Measurements from ENCODE around the gene STX3. TPM values are rescaled to one million over a fixed set of nuclear protein-coding genes. Genes with fewer than 3 reads are reported as not detected.
"Not testable (repeated sequence)": the region's sequence is repeated elsewhere in the genome, so short reads cannot be mapped to it uniquely, and the experiment has no call there.

The STX3 gene
- total RNA-seq, 1 donor: 20.9 TPM

- Histone ChIP-seq H3K27me3 (ENCODE audit: insufficient read depth, low read length) (no peaks in the 10 kb centered on the region), H3K4me3 (ENCODE audit: low read length) (no peak overlapping the region), H3K9me3 (ENCODE audit: low read depth, low read length) (no peaks in the 10 kb centered on the region), H3K4me1 (ENCODE audit: insufficient read depth, low read length) (peaks cover 11% of the 10 kb centered on the region)
These were observed 67.9 kb downstream of the STX3 start for GRCh38 chr11:59822989-59823566.

GRCh38 chr11:59829358-59829757 lies 74.2 kb downstream of the STX3 start:
- Histone ChIP-seq H3K4me1 (ENCODE audit: insufficient read depth, low read length) (peaks cover 6% of the 10 kb centered on the region), H3K9me3 (ENCODE audit: low read depth, low read length) (no peaks in the 10 kb centered on the region), H3K4me3 (ENCODE audit: low read length) (no peak overlapping the region), H3K27me3 (ENCODE audit: insufficient read depth, low read length) (no peaks in the 10 kb centered on the region)

- Histone ChIP-seq H3K4me1 (ENCODE audit: insufficient read depth, low read length) (peaks cover 6% of the 10 kb centered on the region), H3K27me3 (ENCODE audit: insufficient read depth, low read length) (no peaks in the 10 kb centered on the region), H3K9me3 (ENCODE audit: low read depth, low read length) (no peaks in the 10 kb centered on the region), H3K4me3 (ENCODE audit: low read length) (no peak overlapping the region)
These were observed 78.4 kb downstream of the STX3 start for GRCh38 chr11:59833602-59834001.

- Histone ChIP-seq H3K4me1 (ENCODE audit: insufficient read depth, low read length) (no peaks in the 10 kb centered on the region), H3K4me3 (ENCODE audit: low read length) (no peak overlapping the region), H3K27me3 (ENCODE audit: insufficient read depth, low read length) (no peaks in the 10 kb centered on the region), H3K9me3 (ENCODE audit: low read depth, low read length) (no peaks in the 10 kb centered on the region)
These were observed 84.4 kb downstream of the STX3 start for GRCh38 chr11:59839615-59840014.

- H3K27me3 ChIP-seq (ENCODE audit: insufficient read depth, low read length): no peaks in the 10 kb centered on the region
- no peak overlapping the region for H3K4me3 ChIP-seq (ENCODE audit: low read length)
- H3K9me3 ChIP-seq (ENCODE audit: low read depth, low read length): no peaks in the 10 kb centered on the region
These were observed 86.3 kb downstream of the STX3 start for GRCh38 chr11:59841514-59841913.

GRCh38 chr11:59842316-59842715 lies 87.1 kb downstream of the STX3 start:
- H3K27me3 ChIP-seq (ENCODE audit: insufficient read depth, low read length): no peaks in the 10 kb centered on the region
- H3K4me3 ChIP-seq (ENCODE audit: low read length): no peak overlapping the region
- H3K4me1 ChIP-seq (ENCODE audit: insufficient read depth, low read length): no peaks in the 10 kb centered on the region
- H3K9me3 ChIP-seq (ENCODE audit: low read depth, low read length): no peaks in the 10 kb centered on the region

More at GRCh38 chr11:59841514-59841913, 86.3 kb downstream of the STX3 start:
- no peaks in the 10 kb centered on the region for H3K4me1 ChIP-seq (ENCODE audit: insufficient read depth, low read length)

- H3K9me3 ChIP-seq (ENCODE audit: low read depth, low read length): no peaks in the 10 kb centered on the region
- H3K27me3 ChIP-seq (ENCODE audit: insufficient read depth, low read length): no peaks in the 10 kb centered on the region
- no peaks in the 10 kb centered on the region for H3K4me1 ChIP-seq (ENCODE audit: insufficient read depth, low read length)
- no peak within 1 kb of the TSS for H3K4me3 ChIP-seq (ENCODE audit: low read length)
These were observed 90.2 kb downstream of the STX3 start, which contains the start of gene CBLIF for GRCh38 chr11:59845399-59845798. TSS of gene CBLIF (minus strand) at chr11:59845499. CDS start at chr11:59845453, 46 bp downstream.

- H3K9me3 ChIP-seq (ENCODE audit: low read depth, low read length): no peaks in the 10 kb centered on the region
- H3K27me3 ChIP-seq (ENCODE audit: insufficient read depth, low read length): no peaks in the 10 kb centered on the region
- H3K4me1 ChIP-seq (ENCODE audit: insufficient read depth, low read length): no peaks in the 10 kb centered on the region
- no peak overlapping the region for H3K4me3 ChIP-seq (ENCODE audit: low read length)
These were observed 91.4 kb downstream of the STX3 start for GRCh38 chr11:59846556-59846955.

GRCh38 chr11:59847626-59848025 lies 92.5 kb downstream of the STX3 start:
- no peak overlapping the region for H3K4me3 ChIP-seq (ENCODE audit: low read length)
- H3K4me1 ChIP-seq (ENCODE audit: insufficient read depth, low read length): no peaks in the 10 kb centered on the region
- H3K27me3 ChIP-seq (ENCODE audit: insufficient read depth, low read length): no peaks in the 10 kb centered on the region
- no peaks in the 10 kb centered on the region for H3K9me3 ChIP-seq (ENCODE audit: low read depth, low read length)

- H3K9me3 ChIP-seq (ENCODE audit: low read depth, low read length); H3K27me3 ChIP-seq (ENCODE audit: insufficient read depth, low read length); H3K4me1 ChIP-seq (ENCODE audit: insufficient read depth, low read length); H3K4me3 ChIP-seq (ENCODE audit: low read length): not testable (repeated sequence)
These were observed 93.3 kb downstream of the STX3 start for GRCh38 chr11:59848439-59848838.

GRCh38 chr11:59849129-59849528 lies 94.0 kb downstream of the STX3 start:
- no peak overlapping the region for H3K4me3 ChIP-seq (ENCODE audit: low read length)
- H3K9me3 ChIP-seq (ENCODE audit: low read depth, low read length): no peaks in the 10 kb centered on the region
- no peaks in the 10 kb centered on the region for H3K4me1 ChIP-seq (ENCODE audit: insufficient read depth, low read length)
- no peaks in the 10 kb centered on the region for H3K27me3 ChIP-seq (ENCODE audit: insufficient read depth, low read length)

GRCh38 chr11:59849551-59849950 lies 94.4 kb downstream of the STX3 start:
- H3K4me1 ChIP-seq (ENCODE audit: insufficient read depth, low read length); H3K27me3 ChIP-seq (ENCODE audit: insufficient read depth, low read length); H3K9me3 ChIP-seq (ENCODE audit: low read depth, low read length); H3K4me3 ChIP-seq (ENCODE audit: low read length): not testable (repeated sequence)

- H3K9me3 ChIP-seq (ENCODE audit: low read depth, low read length); H3K4me1 ChIP-seq (ENCODE audit: insufficient read depth, low read length); H3K4me3 ChIP-seq (ENCODE audit: low read length); H3K27me3 ChIP-seq (ENCODE audit: insufficient read depth, low read length): not testable (repeated sequence)
These were observed 96.2 kb downstream of the STX3 start for GRCh38 chr11:59851416-59851815.

GRCh38 chr11:59854871-59855270 lies 99.7 kb downstream of the STX3 start:
- H3K4me1 ChIP-seq (ENCODE audit: insufficient read depth, low read length): peaks cover 9% of the 10 kb centered on the region
- no peaks in the 10 kb centered on the region for H3K9me3 ChIP-seq (ENCODE audit: low read depth, low read length)
- no peak overlapping the region for H3K4me3 ChIP-seq (ENCODE audit: low read length)
- no peaks in the 10 kb centered on the region for H3K27me3 ChIP-seq (ENCODE audit: insufficient read depth, low read length)
